Motor neuron (in vitro differentiated cells): ENCODE measurements around the gene MINAR2. TPM values are rescaled to one million over a fixed set of nuclear protein-coding genes. Genes with fewer than 3 reads are reported as not detected.
A peak's percentile ranks its signal among the peaks of the same experiment; 100 is the strongest.

Experiments used
- ATAC-seq, 8 experiments: fragments of 200-7000 bp; cut with Tn5 transposase; replicated peaks in 6 of 8; 2 replicates each; pipeline ENCODE4 v1.8.0; 2021; ENCODE audit warnings: mild to moderate bottlenecking in 8 of 8, moderate library complexity in 8 of 8
- H3K27ac ChIP-seq, 2 donors: fragments of 250-450 bp; sonication (Bioruptor Pico); 2 replicates each; pipeline ENCODE4 v1.9.0; 2021; ENCODE audit warnings: antibody characterized with exemption in 2 of 2, mild to moderate bottlenecking in 2 of 2, moderate library complexity in 1 of 2
- H3K4me1 ChIP-seq, 2 donors: fragments of 250-450 bp; sonication (Bioruptor Pico); replicated peaks in 1 of 2; 2 replicates each; pipeline ENCODE4 v1.6.1; 2021; ENCODE audit warnings: antibody characterized with exemption in 2 of 2, mild to moderate bottlenecking in 2 of 2, moderate library complexity in 1 of 2
- H3K4me3 ChIP-seq, 5 donors: fragments of 250-450 bp; sonication (Bioruptor Pico); 2 replicates each; pipeline ENCODE4 v1.9.0; 2021; ENCODE audit warnings: antibody characterized with exemption in 5 of 5, mild to moderate bottlenecking in 5 of 5, moderate library complexity in 4 of 5
- WGBS, 10 experiments: fragments of 450-650 bp; shearing (Covaris generic); methylation state at CpG; one replicate each; pipeline ENCODE4 v1.0.0; 2022; 5-methylcytosine and 5-hydroxymethylcytosine counted together
- in situ Hi-C, 9 experiments: fragments of 400-800 bp; cut with MboI; loops; one replicate each; pipeline ENCODE4 v1.15.0; 2021; ENCODE audit warnings: low sequenced_read_pairs in 9 of 9, low pct_unique_long_range_greater_than_20kb in 2 of 9; ENCODE audit not compliant: unreplicated experiment in 9 of 9
- total RNA-seq, 8 experiments: library from RNA; unstranded; fragments of 300-600 nt; gene quantifications; 2 replicates each; pipeline versions ENCODE4 v1.2.3 to v1.2.4, GENCODE V29; 2022

Gene MINAR2
- total RNA-seq, 8 experiments from 2014 or later = 0.09 to 0.46 (median 0.24) TPM; not detected in 3

DNA sequence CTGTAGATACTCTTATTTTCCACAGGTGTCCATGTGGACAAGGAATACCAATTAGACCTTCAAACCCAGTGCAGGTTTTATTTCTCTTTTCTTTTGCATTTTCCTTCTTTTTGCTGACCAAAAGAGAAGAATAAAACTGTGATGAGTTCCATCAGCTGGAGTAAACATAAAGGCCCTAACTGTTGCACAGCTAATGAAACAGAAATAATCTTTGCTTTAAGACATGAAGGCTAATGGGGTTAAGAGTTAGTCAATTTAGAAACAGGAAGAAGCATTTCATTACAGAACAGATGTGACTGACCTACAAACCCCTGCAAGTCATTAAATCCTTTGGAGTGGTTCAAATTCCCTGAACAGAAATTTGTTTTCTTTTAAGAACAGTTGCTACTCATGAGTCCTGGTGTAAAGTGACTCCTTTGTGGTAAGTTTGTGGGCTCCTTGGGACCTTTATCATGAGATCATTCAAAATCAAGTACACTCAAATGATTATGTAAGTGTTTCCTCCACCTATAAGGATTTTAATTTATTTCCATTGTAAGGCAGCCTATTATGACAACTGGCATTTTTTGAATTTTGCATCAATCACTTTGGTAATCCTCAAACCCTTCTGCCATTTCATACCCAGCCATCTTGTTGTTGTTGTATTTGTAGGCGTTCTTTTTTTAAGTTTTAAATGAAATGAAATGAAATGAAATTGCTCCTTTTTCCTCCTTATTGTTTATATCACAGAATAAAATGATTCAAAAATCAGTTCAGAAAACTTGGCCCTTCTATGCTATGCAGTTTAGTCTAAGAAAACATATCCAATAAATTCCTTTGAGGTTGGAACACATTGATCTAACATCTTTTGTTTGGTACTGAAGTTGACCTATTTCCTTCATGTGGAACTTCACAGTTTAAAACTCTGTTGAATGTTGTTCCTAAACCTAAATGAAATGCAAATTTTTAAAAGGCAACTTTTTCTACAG is 1.3 kb downstream of the MINAR2 start:
- H3K4me1 ChIP-seq = peaks cover 5 to 18% of the 10 kb centered on the region in 2 donors
- H3K27ac ChIP-seq = no peak overlapping the region
- ATAC-seq = no peak
- no peak overlapping the region for H3K4me3 ChIP-seq
- in situ Hi-C loops = no loop called here
- 0 to 100% (median 92%) methylated on average over 1 of the region's 1 CpG; no CpG with 5 or more reads in 1 of the 10 experiments for WGBS, 10 experiments

DNA sequence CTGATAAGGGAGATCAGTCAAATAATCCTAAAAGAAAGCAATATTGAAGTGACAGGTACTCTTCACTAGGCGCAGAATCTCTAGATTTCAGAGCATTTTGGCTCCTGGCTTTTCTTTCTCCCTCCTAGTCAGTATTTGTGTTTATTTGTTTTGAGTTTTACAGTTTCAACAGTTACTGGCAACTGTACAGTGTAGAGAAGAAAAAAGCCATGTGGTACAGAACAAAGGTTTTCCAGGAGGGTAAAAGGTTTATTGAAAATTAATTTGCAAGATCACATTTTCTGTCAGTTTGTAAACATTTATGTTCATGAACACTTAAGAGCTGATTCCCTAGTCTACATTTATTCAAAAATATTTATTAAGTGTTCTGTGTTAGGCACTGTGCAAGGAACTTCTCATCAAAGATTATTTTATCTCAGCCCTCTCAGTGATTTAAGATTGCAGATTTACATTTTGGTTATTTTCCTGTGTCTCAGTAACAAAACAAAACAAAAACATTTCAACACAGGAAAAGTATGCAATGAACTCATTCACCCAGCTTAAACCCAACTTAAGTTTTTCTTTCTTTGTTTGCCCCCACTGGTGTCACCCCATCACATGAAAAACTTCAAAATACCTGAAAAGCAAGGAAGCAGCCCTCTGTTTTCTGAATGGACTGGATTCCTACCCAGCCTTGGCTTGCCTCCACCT is 12.9 kb downstream of the MINAR2 start:
- in situ Hi-C loops = loop anchor here in 4 of 9 experiments (25.0 kb wide), 3 partner anchors 598 to 1548 kb away; no protein-coding TSS in a partner anchor
- Histone ChIP-seq H3K4me3 (no peak overlapping the region), H3K4me1 (no peaks in the 10 kb centered on the region), H3K27ac (no peak overlapping the region)
- 0 to 100% (median 83%) methylated on average over 1 of the region's 1 CpG; no CpG with 5 or more reads in 3 of the 10 experiments for WGBS, 10 experiments
- ATAC-seq = no peak

DNA sequence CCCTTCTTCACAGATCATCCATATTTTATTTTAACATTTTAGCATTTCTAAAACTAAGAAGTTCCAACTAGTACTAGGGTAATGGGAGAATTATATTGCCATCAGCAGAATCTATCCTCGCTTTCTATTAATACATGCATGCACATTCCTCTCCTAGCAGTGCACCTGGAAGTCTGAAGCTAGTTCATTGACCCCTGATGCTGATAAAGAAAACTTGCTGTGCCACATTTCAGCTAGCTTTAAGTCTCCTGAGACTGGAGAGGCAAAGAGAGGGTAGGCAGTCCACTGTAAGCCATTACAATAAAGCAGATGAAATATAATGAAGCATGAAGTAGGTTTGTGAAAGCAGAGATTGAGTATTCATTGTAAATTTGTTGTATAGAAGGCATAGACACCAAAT is 15.8 kb downstream of the MINAR2 start:
- 38 to 100% (median 84%) methylated on average over 1 of the region's 1 CpG; no CpG with 5 or more reads in 2 of the 10 experiments for WGBS, 10 experiments
- Histone ChIP-seq H3K4me1 (no peaks in the 10 kb centered on the region), H3K4me3 (no peak overlapping the region), H3K27ac (no peak overlapping the region)
- in situ Hi-C loops = loop anchor here in 4 of 9 experiments (25.0 kb wide), 3 partner anchors 601 to 1551 kb away; no protein-coding TSS in a partner anchor
- no peak for ATAC-seq

DNA sequence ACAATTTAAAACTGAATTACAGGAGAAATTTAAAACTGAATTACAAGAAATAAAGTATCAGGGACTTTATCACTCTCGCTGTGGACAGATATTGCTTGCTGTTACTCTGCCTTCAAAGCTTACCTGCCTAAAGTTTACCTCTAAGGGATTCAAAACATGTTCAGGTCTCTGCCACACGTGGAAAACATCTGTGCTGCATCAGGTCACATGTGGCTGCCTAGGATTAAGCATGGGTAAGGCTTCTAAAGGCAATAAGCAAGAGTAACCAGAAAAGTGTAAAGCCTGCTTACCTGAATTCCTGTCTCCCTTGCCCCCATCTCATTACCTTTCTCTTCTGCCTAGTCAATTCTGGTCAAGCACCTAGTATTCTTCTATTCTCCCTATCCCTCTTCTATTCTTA is 18.9 kb downstream of the MINAR2 start:
- ATAC-seq = no peak
- WGBS, 10 experiments = 24 to 100% (median 90%) methylated on average over 1 to 2 of the region's 2 CpGs; no CpG with 5 or more reads in 1 of the 10 experiments
- in situ Hi-C loops = loop anchor here in 4 of 9 experiments (25.0 kb wide), 3 partner anchors 604 to 1554 kb away; no protein-coding TSS in a partner anchor
- Histone ChIP-seq H3K4me3 (no peak overlapping the region), H3K4me1 (no peaks in the 10 kb centered on the region), H3K27ac (no peak overlapping the region)

DNA sequence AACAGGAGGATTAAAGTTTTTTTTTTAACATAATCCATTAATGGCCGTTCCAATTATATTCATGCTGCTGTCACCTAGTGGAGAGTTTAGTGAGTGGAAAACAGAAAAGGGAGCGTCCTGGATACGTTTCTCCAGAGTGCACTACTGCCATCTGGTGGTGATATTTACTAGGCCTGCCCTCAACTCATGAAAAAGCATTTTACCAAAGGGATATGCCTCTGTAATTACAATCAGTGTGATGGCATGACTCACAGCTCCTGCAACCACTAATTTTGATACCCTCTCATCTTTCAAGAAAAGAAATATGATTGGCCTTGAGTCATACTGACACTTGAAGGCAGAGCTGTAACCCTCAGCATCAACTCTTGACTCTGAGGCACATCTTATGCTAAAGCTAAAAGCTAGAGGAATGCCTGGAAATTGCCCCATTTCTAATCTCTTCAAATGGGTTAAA is 20.1 kb downstream of the MINAR2 start:
- Histone ChIP-seq H3K4me1 (no peaks in the 10 kb centered on the region), H3K4me3 (no peak overlapping the region), H3K27ac (no peak overlapping the region)
- 0% methylated on average over 1 to 3 of the region's 3 CpGs; no CpG with 5 or more reads in 2 of the 10 experiments for WGBS, 10 experiments
- ATAC-seq = peak; percentile 91 to 98 (median 95)
- in situ Hi-C loops = loop anchor here in 4 of 9 experiments (25.0 kb wide), 3 partner anchors 606 to 1556 kb away; no protein-coding TSS in a partner anchor

DNA sequence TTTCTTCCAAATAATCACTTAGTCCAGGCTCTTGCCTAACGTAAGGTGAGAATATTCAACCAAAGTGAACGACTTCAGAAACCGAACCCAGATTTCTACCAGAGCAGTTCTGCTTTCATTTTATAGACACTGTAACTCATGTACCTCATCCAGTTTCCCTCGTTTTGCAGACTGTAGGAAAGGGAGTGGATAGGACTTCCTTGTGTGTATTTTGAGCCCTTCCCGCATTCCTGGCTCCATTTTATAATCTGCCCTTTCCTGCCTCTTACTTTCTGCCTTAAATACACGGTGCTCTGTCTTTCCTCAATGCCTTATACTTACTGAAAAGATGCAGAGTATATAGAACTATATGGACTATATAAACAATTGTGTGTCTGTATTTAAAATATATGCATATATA is 20.8 kb downstream of the MINAR2 start:
- Histone ChIP-seq H3K27ac (no peak overlapping the region), H3K4me3 (no peak overlapping the region), H3K4me1 (no peaks in the 10 kb centered on the region)
- ATAC-seq = no peak
- in situ Hi-C loops = loop anchor here in 4 of 9 experiments (25.0 kb wide), 3 partner anchors 606 to 1556 kb away; no protein-coding TSS in a partner anchor
- WGBS, 10 experiments = 44 to 83% (median 67%) methylated on average over 2 to 6 of the region's 6 CpGs; no CpG with 5 or more reads in 2 of the 10 experiments

DNA sequence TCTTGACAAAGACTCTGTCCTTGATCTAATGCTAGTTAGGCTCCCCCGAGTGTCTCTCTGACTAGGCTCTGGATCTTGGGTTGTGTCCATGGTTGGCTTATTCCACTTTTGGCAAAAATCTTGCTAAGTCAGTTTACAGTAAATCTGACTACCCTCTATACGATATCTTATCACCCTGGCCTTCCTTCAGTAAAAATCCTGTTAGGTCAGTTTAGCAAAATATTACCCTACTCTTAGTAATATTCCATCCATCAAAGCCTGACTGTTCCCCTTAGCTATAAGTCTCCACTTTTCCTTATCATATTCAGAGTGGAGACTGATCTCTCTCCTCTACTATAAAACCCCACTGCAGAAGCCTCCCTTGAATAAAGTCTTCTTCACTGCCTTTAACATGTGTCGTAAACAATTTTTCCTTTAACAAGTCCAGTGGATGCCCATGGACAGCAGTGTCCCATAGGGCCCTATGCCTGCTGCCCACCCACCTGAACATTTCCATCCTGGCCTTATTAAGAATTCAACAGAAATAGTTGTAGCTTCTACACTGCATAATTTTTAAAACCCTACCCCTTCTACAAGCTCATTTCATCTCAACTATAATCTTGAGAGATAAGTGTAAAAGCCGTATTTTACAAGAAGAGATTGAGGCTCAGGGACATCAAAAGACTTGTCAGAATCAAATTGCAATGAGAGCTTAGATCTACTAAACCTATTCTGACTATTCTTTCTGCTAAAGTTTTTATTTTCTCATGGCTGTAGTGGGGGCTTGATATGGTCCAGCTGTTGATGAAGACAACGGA is 22.3 kb downstream of the MINAR2 start:
- no peak for ATAC-seq
- in situ Hi-C loops = loop anchor here in 4 of 9 experiments (10.0 to 25.0 kb wide), 4 partner anchors 85 to 1558 kb away; no protein-coding TSS in a partner anchor
- H3K27ac ChIP-seq = no peak overlapping the region
- no peak overlapping the region for H3K4me3 ChIP-seq
- WGBS, 10 experiments = 21 to 100% (median 87%) methylated on average over 1 to 5 of the region's 5 CpGs
- no peaks in the 10 kb centered on the region for H3K4me1 ChIP-seq

DNA sequence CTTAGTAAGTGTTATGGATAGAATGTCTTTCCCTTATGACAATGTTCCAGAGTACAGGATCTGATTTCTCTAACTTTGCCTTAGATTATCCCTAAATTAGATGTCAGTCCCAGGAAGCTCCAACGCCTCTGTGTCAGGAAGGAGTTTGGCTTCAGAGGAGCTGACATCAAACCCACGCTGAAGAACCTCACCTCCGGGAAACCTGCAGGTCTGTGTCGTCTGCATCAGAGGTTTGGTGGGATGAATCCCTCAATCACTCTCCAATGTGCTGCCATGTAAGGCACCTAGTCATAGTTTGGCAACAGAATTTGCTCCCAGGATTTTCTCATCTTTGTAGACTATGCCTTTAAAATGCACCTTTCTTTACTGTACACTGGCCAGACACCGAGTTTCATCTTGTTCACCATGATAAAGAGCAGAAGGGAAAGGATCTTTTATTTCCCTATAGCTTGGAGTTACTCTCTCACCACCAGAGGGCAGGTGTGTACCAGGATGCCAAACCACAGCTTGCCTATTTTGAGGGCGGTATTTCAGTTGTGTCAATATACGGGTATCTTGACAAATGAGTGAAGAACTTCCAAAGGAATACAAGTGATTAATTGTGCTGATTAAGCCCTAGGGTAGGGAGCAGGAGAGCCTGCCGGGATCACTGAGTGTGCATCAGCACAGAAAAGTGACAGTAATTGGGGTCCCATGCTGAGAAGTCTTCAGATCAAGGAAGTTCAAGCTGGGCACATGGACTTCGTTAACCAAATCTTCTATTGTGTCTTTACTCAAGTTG is 23.4 kb downstream of the MINAR2 start:
- Histone ChIP-seq H3K4me3 (no peak overlapping the region), H3K27ac (no peak overlapping the region), H3K4me1 (no peaks in the 10 kb centered on the region)
- in situ Hi-C loops = loop anchor here in 4 of 9 experiments (10.0 to 25.0 kb wide), 4 partner anchors 84 to 1559 kb away; no protein-coding TSS in a partner anchor
- 2 to 100% (median 49%) methylated on average over 1 to 8 of the region's 9 CpGs; no CpG with 5 or more reads in 2 of the 10 experiments for WGBS, 10 experiments
- peak in 7 of 8 experiments; percentile 38 to 80 (median 58) for ATAC-seq

DNA sequence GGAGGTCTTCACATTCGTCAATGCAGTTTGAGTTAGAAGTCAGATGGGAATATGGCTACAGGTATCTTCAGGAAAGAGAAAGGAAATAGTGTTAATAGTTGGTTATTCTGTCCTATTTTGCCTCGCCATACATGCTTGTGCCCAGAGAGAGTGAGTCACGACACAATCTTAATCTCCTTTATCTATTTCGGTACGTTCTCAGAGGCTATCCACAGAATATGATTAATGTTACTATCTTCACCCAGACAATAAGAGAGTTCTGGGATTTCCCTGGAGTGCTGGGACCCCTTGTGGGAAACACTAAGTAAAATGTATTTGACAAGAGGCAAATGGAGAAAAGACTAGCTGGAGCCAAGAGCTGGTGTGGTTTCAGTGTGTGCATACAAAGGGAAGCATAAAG is 25.5 kb downstream of the MINAR2 start:
- H3K4me3 ChIP-seq = no peak overlapping the region
- 52 to 100% (median 80%) methylated on average over 1 to 5 of the region's 5 CpGs; no CpG with 5 or more reads in 2 of the 10 experiments for WGBS, 10 experiments
- no peak for ATAC-seq
- in situ Hi-C loops = loop anchor here in 4 of 9 experiments (10.0 to 25.0 kb wide), 4 partner anchors 81 to 1561 kb away; no protein-coding TSS in a partner anchor
- H3K27ac ChIP-seq = no peak overlapping the region
- H3K4me1 ChIP-seq = no peaks in the 10 kb centered on the region

DNA sequence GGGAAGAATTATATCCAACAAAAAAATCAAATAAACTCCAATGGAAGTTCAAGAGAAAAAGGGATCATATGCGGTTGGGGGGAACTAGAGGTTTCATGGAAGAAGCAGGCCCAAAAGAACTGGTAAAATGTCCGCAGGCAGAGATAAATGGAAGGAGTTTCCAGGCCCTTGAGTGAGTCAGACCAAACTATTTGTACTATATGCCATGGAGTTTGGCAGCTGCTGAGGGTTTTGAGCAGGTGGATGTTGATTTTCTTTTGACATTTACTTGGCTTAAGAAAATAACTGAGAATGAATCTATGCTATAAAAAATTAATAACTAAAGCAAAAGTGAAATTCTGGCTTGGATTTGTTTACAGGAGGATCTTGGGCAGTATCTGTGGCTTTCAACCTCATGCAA is 33.7 kb downstream of the MINAR2 start:
- in situ Hi-C loops = loop anchor here in 3 of 9 experiments (5.0 to 25.0 kb wide), 3 partner anchors 56 to 1331 kb away; no protein-coding TSS in a partner anchor
- ATAC-seq = no peak
- WGBS, 10 experiments = 36 to 100% (median 82%) methylated on average over 1 to 2 of the region's 2 CpGs; no CpG with 5 or more reads in 1 of the 10 experiments
- H3K4me1 ChIP-seq = no peaks in the 10 kb centered on the region
- no peak overlapping the region for H3K27ac ChIP-seq
- H3K4me3 ChIP-seq = no peak overlapping the region

DNA sequence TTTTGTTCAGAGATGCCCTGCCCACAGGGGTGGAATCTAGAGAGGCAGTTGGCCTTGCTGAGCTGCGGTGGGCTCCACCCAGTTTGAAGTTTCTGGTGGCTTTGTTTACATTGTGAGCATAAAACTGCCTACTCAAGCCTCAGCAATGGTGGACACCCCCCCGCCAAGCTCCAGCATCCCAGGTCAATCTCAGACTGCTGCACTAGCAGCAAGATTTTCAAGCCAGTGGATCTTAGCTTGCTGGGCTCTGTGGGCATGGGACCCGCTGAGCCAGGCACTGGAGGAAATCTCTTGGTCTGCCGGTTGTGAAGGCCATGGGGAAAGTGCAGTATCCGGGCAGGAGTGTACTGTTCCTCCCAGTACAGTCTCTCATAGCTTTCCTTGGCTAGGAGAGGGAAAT is 55.5 kb downstream of the MINAR2 start:
- ATAC-seq = peak in 1 of 8 experiments; percentile 19
- H3K4me1 ChIP-seq = no peaks in the 10 kb centered on the region
- no peak overlapping the region for H3K27ac ChIP-seq
- 0 to 100% (median 60%) methylated on average over 1 to 5 of the region's 5 CpGs; no CpG with 5 or more reads in 5 of the 10 experiments for whole genome bisulfite sequencing, 10 experiments
- H3K4me3 ChIP-seq = no peak overlapping the region
- in situ Hi-C loops = no loop called here
